Fibroblast of mammary gland (primary cell): ENCODE data around the gene KCNK6.

Source experiments
- DNase-seq: peaks from one replicate; pipeline ENCODE4 v3.0.0-alpha.2; 2010; ENCODE audit warnings: low read depth
- H3K4me3 ChIP-seq: 2 replicates; pipeline ENCODE4 v1.5.1; 2011; ENCODE audit warnings: low read depth, mild to moderate bottlenecking, low read length, moderate library complexity; ENCODE audit not compliant: control insufficient read depth
- TF ChIP-seq, protein P1 (sequence below): conservative IDR thresholded peaks from 2 replicates; pipeline ENCODE4 v1.5.1; 2011; ENCODE audit warnings: low read depth, low read length, inconsistent platforms; ENCODE audit not compliant: control insufficient read depth, insufficient read depth

KCNK6 gene

DNA sequence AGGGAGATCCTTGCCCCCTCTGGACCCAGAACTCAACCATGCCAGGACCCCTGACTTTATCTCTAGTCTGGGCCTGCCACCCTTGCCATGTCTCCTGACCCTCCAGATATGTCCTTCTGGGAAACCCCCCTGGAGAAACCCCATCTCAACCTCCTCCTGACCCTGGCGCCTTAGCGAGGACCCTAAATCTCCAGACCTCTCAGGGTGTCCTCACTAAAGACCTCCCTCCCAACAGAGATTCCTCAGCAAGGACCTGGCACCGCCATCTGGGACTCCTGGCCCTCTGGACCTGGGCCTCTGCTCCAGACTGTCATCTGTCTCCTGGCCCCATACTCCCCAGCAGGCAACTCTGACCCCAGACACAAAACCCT is 1.3 kb downstream of the KCNK6 start:
- TF ChIP-seq, protein P1, sequence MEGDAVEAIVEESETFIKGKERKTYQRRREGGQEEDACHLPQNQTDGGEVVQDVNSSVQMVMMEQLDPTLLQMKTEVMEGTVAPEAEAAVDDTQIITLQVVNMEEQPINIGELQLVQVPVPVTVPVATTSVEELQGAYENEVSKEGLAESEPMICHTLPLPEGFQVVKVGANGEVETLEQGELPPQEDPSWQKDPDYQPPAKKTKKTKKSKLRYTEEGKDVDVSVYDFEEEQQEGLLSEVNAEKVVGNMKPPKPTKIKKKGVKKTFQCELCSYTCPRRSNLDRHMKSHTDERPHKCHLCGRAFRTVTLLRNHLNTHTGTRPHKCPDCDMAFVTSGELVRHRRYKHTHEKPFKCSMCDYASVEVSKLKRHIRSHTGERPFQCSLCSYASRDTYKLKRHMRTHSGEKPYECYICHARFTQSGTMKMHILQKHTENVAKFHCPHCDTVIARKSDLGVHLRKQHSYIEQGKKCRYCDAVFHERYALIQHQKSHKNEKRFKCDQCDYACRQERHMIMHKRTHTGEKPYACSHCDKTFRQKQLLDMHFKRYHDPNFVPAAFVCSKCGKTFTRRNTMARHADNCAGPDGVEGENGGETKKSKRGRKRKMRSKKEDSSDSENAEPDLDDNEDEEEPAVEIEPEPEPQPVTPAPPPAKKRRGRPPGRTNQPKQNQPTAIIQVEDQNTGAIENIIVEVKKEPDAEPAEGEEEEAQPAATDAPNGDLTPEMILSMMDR, result no peak
- DNase-seq, result no peak
- peak overlapping the region; percentile 56 for H3K4me3 ChIP-seq

DNA sequence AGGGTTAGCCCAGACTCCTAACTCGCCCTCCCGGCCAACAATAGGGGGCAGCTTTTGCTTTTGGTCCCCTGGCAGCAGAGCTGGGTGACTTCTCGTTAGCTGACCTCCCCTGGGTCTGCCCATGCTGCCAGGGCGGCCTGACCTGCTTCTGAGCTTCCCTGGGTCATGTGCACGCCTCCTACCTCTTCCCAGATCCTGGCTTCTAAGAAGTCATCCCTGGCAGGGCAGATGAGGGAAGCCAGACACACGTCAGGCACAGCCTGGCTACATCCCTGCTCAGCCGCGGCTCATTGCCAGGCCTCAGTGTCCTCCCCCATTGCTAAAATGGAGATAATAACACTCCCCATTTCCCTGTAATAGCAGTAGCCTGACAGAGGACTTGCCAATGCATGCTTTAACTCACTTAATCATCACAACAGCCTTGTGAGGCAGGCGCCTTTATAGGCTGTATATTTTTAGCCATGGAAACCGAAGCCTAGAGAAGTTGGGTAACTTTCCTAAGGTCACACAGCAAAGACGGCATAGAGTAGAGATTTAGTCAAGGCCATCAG is 2.1 kb downstream of the KCNK6 start:
- DNase-seq, result peak; percentile 34
- no peak overlapping the region for H3K4me3 ChIP-seq

DNA sequence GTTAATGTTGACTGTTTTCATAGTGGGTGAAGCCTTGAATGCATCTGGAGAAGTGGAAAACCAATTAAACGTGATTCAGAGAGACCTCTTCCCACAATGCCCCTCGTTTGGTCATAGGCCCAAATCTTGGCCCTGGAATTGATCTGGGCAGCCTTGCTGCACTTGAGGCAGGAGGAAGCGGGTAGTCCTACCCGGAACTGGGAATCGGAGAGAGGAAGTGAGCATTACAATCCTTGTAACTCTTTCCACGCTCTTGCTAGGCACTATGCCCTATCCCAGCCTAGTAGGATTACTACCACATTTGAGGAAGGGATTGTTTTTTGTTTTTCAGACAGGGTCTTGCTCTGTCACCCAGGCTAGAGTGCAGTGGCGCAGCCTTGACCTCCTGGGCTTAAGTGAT is 3.6 kb downstream of the KCNK6 start:
- TF ChIP-seq, protein P1, result no peak
- no peak for DNase-seq
- no peak overlapping the region for H3K4me3 ChIP-seq

More for the DNA sequence above, 2.1 kb downstream of the KCNK6 start:
- TF ChIP-seq, protein P1, result no peak

DNA sequence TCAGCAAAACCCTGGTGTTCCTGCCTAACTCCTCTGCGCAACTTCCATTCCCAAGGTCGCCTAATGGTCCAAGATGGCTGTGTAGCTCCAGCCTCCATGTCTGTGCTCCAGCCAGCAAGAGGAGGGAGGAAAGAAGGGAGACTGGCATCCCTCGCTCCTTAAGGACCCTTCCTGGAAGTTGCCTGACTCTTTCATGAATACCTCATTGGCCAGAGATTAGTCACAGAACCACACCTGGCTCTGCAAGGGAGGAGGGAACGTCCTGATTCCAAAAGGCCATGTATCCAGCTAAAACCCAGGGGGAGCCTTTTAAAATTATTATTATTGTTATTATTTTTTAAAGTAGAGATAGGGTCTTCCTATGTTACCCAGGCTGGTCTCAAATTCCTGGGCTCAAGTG is 4.8 kb downstream of the KCNK6 start:
- no peak overlapping the region for H3K4me3 ChIP-seq
- no peak for DNase-seq
- TF ChIP-seq, protein P1, result no peak

DNA sequence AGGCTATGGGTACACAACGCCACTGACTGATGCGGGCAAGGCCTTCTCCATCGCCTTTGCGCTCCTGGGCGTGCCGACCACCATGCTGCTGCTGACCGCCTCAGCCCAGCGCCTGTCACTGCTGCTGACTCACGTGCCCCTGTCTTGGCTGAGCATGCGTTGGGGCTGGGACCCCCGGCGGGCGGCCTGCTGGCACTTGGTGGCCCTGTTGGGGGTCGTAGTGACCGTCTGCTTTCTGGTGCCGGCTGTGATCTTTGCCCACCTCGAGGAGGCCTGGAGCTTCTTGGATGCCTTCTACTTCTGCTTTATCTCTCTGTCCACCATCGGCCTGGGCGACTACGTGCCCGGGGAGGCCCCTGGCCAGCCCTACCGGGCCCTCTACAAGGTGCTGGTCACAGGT is 6.9 kb downstream of the KCNK6 start:
- TF ChIP-seq, protein P1, result no peak
- no peak for DNase-seq
- H3K4me3 ChIP-seq, result no peak overlapping the region

DNA sequence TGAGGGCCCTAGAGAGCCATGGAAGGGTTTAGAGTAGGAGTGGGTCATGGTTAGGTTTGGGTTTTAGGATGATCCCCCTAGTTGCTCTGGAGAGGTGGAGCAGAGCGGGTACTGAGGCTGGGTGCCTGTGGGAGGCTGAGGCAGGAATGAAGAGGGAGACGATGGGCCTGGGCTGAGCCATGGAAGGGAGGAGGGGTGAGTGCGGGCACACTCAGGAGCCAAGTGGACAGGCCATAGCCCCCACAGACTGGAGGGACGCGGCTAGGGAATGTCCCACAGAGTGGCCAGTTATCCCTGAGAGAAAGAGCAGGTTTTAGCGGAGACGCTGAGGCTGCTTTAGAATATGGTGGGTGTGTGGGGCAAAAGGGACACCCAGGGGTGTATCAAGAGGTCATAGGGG is 10.0 kb downstream of the KCNK6 start:
- H3K4me3 ChIP-seq, result no peak overlapping the region
- TF ChIP-seq, protein P1, result no peak
- DNase-seq, result no peak

DNA sequence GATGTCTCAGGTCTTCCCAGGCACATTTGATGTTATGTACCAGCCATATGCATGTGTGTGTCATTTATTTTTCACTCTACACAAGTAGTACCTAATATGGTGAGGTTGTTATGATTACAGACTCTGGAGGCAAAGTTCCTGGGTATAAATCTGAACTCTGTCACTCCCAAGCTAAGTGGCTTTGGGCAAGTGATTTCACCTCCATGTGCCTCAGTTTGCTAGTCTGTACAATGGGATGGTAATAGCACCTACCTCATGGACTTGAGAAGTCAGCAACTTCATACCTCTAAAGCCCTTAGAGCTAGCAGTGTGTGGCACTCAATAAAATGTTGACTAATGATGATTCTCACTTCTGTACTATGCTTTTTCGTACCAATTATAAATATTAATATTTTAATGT is 12.1 kb downstream of the KCNK6 start:
- no peak for DNase-seq
- no peak overlapping the region for H3K4me3 ChIP-seq
- TF ChIP-seq, protein P1, result no peak
